A549 (cell line): ENCODE results near the gene NXPH4. TPM values are rescaled to one million over a fixed set of nuclear protein-coding genes. Genes with fewer than 3 reads are reported as not detected.
A peak's percentile ranks its signal among the peaks of the same experiment; 100 is the strongest.

Experiments
- ATAC-seq, 2 experiments: fragments of 200-7000 bp in 1 of 2; fragments of >200 bp in 1 of 2; cut with Nextera tagmentation in 1 of 2; cut with Tn5 transposase in 1 of 2; 3 replicates each; pipeline versions ENCODE4 v1.8.0 to v1.9.1; 2018 to 2020; ENCODE audit warnings: mild to moderate bottlenecking in 1 of 2, moderate library complexity in 1 of 2
- CTCF ChIA-PET: fragments of 300-600 bp; sonication (Branson Sonifier 250); formaldehyde crosslinking; extraction: SDS; loops from one replicate; lab custom pipeline; 2021; ENCODE audit warnings: antibody characterized with exemption, inconsistent platforms; lab: Yijun Ruan, JAX
- POLR2A ChIA-PET: fragments of 350-600 bp; formaldehyde crosslinking; extraction: SDS; loops from one replicate; lab custom pipeline; 2021; ENCODE audit warnings: antibody characterized with exemption, inconsistent platforms; lab: Yijun Ruan, JAX
- DNase-seq, 2 experiments: peaks; one replicate each; pipeline versions ENCODE4 v3.0.0 to v3.0.0-alpha.2; 2011 to 2016; ENCODE audit warnings: low read depth in 1 of 2, low spot score in 1 of 2
- FAIRE-seq: peaks from 2 replicates; lab custom pipeline; 2011; peaks lifted over from hg19 to GRCh38; lab: Jason Lieb, UNC
- H3K27ac ChIP-seq, 2 experiments: fragments of >200 bp; sonication (Bioruptor Twin); formaldehyde crosslinking; 3 replicates each; pipeline ENCODE4 v1.5.1; 2016 to 2017
- H3K4me1 ChIP-seq: fragments of >200 bp; sonication (Bioruptor Twin); formaldehyde crosslinking; 3 replicates; pipeline ENCODE4 v1.6.1; 2016
- H3K4me2 ChIP-seq: fragments of >200 bp; sonication (Bioruptor Twin); formaldehyde crosslinking; 3 replicates; pipeline ENCODE4 v1.6.1; 2016
- H3K4me3 ChIP-seq: fragments of >200 bp; sonication (Bioruptor Twin); formaldehyde crosslinking; 3 replicates; pipeline ENCODE4 v1.5.1; 2016
- H3K9me3 ChIP-seq: fragments of >200 bp; sonication (Bioruptor Twin); formaldehyde crosslinking; 3 replicates; pipeline ENCODE4 v1.6.1; 2016
- CBX2 ChIP-seq: fragments of 200-600 bp; sonication (generic); IDR thresholded peaks from 2 replicates; pipeline ENCODE4 v1.6.1; 2016; ENCODE audit warnings: low read depth, mild to moderate bottlenecking, borderline replicate concordance
- CEBPB ChIP-seq, 2 experiments: fragments of >200 bp in 1 of 2; sonication (Bioruptor Twin) in 1 of 2; formaldehyde crosslinking in 1 of 2; IDR thresholded peaks; 2 replicates each; pipeline ENCODE4 v1.6.1; 2012 to 2016
- EHMT2 ChIP-seq: fragments of 200-600 bp; sonication (generic); IDR thresholded peaks from 2 replicates; pipeline ENCODE4 v1.6.1; 2016; ENCODE audit warnings: antibody characterized with exemption, low read depth, mild to moderate bottlenecking, moderate library complexity
- ELK1 ChIP-seq: fragments of 150-350 bp; IDR thresholded peaks from 2 replicates; pipeline ENCODE4 v1.6.1; 2014; ENCODE audit warnings: low read depth, mild to moderate bottlenecking, low read length
- EP300 ChIP-seq, 2 experiments: fragments of >200 bp; sonication (Bioruptor Twin); formaldehyde crosslinking; IDR thresholded peaks; 2 replicates in 1 of 2; 3 replicates in 1 of 2; pipeline ENCODE4 v1.6.1; 2016 to 2017
- ESRRA ChIP-seq: fragments of 150-350 bp; IDR thresholded peaks from 2 replicates; pipeline ENCODE4 v1.6.1; 2014; ENCODE audit warnings: mild to moderate bottlenecking, low read length, borderline replicate concordance
- FOSB ChIP-seq: fragments of 250-450 bp; sonication (Bioruptor Pico); IDR thresholded peaks from 2 replicates; pipeline ENCODE4 v1.5.0; 2020; ENCODE audit warnings: mild to moderate bottlenecking, moderate library complexity
- FOSL2 ChIP-seq, 2 experiments: fragments of 450-650 bp in 1 of 2; fragments of >200 bp in 1 of 2; sonication (Bioruptor Twin) in 1 of 2; formaldehyde crosslinking; IDR thresholded peaks; 2 replicates each; pipeline versions ENCODE4 v1.5.0 to v1.6.1; 2016 to 2020; ENCODE audit warnings: mild to moderate bottlenecking in 1 of 2, moderate library complexity in 1 of 2
- HMGXB4 ChIP-seq: fragments of 250-450 bp; sonication (Bioruptor Pico); IDR thresholded peaks from 2 replicates; pipeline ENCODE4 v1.5.0; 2021; ENCODE audit warnings: mild to moderate bottlenecking, moderate library complexity, borderline replicate concordance
- HOXB13 ChIP-seq: fragments of 250-450 bp; sonication (Bioruptor Pico); IDR thresholded peaks from 2 replicates; pipeline ENCODE4 v1.5.0; 2020; ENCODE audit warnings: low read depth, mild to moderate bottlenecking, moderate library complexity
- JUNB ChIP-seq: fragments of >200 bp; sonication (Bioruptor Twin); formaldehyde crosslinking; IDR thresholded peaks from 2 replicates; pipeline ENCODE4 v1.6.1; 2016
- MAFK ChIP-seq: fragments of 450-650 bp; IDR thresholded peaks from 2 replicates; pipeline ENCODE4 v1.6.1; 2014; ENCODE audit not compliant: partially characterized antibody
- MAZ ChIP-seq: fragments of 150-350 bp; IDR thresholded peaks from 2 replicates; pipeline ENCODE4 v1.6.1; 2014; ENCODE audit warnings: antibody characterized with exemption, low read depth, low read length, borderline replicate concordance
- MYC ChIP-seq: IDR thresholded peaks from 2 replicates; pipeline ENCODE4 v1.6.1; 2012; ENCODE audit warnings: mild to moderate bottlenecking, inconsistent platforms, low read length, improper control_type of control experiment, borderline replicate concordance
- NFE2L2 ChIP-seq: fragments of 150-350 bp; conservative IDR thresholded peaks from 2 replicates; pipeline ENCODE4 v1.6.1; 2014; ENCODE audit warnings: low read length
- NPAS2 ChIP-seq: fragments of 250-450 bp; sonication (Bioruptor Pico); IDR thresholded peaks from 2 replicates; pipeline ENCODE4 v1.8.0; 2022; ENCODE audit warnings: mild to moderate bottlenecking, moderate library complexity, borderline replicate concordance
- PBX3 ChIP-seq: IDR thresholded peaks from 2 replicates; pipeline ENCODE4 v1.6.1; 2012
- RARB ChIP-seq: fragments of 250-450 bp; sonication (Bioruptor Pico); IDR thresholded peaks from 2 replicates; pipeline ENCODE4 v1.8.0; 2021; ENCODE audit warnings: mild to moderate bottlenecking, moderate library complexity
- RCOR1 ChIP-seq: fragments of 150-350 bp; IDR thresholded peaks from 2 replicates; pipeline ENCODE4 v1.6.1; 2014; ENCODE audit warnings: antibody characterized with exemption, low read length, low read depth
- RFX5 ChIP-seq: fragments of 450-650 bp; IDR thresholded peaks from 2 replicates; pipeline ENCODE4 v1.7.1; 2014; ENCODE audit warnings: antibody characterized with exemption, mild to moderate bottlenecking, moderate library complexity
- ZNF302 ChIP-seq: fragments of 250-450 bp; sonication (Bioruptor Pico); IDR thresholded peaks from 2 replicates; pipeline ENCODE4 v1.9.0; 2021; ENCODE audit warnings: inconsistent platforms, mild to moderate bottlenecking, moderate library complexity
- ZSCAN20 ChIP-seq: fragments of 250-450 bp; sonication (Bioruptor Pico); IDR thresholded peaks from 2 replicates; pipeline ENCODE4 v1.8.0; 2022; ENCODE audit warnings: mild to moderate bottlenecking, moderate library complexity
- WGBS: methylation state at CpG from one replicate; pipeline ENCODE4 v1.1.6; 2017; ENCODE audit errors: missing lambda C conversion rate; 5-methylcytosine and 5-hydroxymethylcytosine counted together
- polyA plus RNA-seq, 4 experiments: library from polyadenylated mRNA; depleted of rRNA in 3 of 4; stranded (reverse); fragments of >200 nt; fragmentation: RNase III in 1 of 4; extraction: RNeasy Plus Mini Kit Qiagen cat#74134 plus additional on column Dnase treatment in 1 of 4; gene quantifications; 2 replicates in 3 of 4; 3 replicates in 1 of 4; pipeline ENCODE4 v1.2.3, GENCODE V29; 2011 to 2017
- TF ChIP-seq, protein P1 (sequence below): IDR thresholded peaks from 2 replicates; pipeline ENCODE4 v1.6.1; 2012
- TF ChIP-seq, protein P2 (sequence below): fragments of 250-450 bp; sonication (Bioruptor Pico); IDR thresholded peaks from 2 replicates; pipeline ENCODE4 v1.5.0; 2020; ENCODE audit warnings: low read depth, mild to moderate bottlenecking, moderate library complexity
- TF ChIP-seq, protein P3 (sequence below): IDR thresholded peaks from 2 replicates; pipeline ENCODE4 v1.6.1; 2012; ENCODE audit warnings: low read depth, borderline replicate concordance

NXPH4 gene
- polyA plus RNA-seq, 2 of the 4 experiments (the other 2 are of a cell fraction): 0.52 to 3.5 TPM

GRCh38 chr12:57166971-57167371, 49.6 kb upstream of the NXPH4 start:
- peak; percentile 78 for FAIRE-seq
- H3K4me3 ChIP-seq: no peak overlapping the region
- TF ChIP-seq MYC: 0 out of 2 replicates have a peak, but pooled peaks have one; percentile 37
- TF ChIP-seq, protein P1, sequence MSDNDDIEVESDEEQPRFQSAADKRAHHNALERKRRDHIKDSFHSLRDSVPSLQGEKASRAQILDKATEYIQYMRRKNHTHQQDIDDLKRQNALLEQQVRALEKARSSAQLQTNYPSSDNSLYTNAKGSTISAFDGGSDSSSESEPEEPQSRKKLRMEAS: peak; percentile 57; the same call in 1 of the 2 replicates
- peak; percentile 24 to 34; a peak in 2 of 5 replicates for TF ChIP-seq EP300 (IDR thresholded peaks at IDR 0.05)
- TF ChIP-seq CBX2: no peak
- TF ChIP-seq, protein P2, sequence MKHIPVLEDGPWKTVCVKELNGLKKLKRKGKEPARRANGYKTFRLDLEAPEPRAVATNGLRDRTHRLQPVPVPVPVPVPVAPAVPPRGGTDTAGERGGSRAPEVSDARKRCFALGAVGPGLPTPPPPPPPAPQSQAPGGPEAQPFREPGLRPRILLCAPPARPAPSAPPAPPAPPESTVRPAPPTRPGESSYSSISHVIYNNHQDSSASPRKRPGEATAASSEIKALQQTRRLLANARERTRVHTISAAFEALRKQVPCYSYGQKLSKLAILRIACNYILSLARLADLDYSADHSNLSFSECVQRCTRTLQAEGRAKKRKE: no peak
- no peak for TF ChIP-seq CEBPB (IDR thresholded peaks at IDR 0.05)
- no peak for TF ChIP-seq FOSB (CRISPR knock-in tag)
- TF ChIP-seq RARB: no peak
- peak; percentile 48; the same call in 1 of the 2 replicates for TF ChIP-seq JUNB
- TF ChIP-seq, protein P3, sequence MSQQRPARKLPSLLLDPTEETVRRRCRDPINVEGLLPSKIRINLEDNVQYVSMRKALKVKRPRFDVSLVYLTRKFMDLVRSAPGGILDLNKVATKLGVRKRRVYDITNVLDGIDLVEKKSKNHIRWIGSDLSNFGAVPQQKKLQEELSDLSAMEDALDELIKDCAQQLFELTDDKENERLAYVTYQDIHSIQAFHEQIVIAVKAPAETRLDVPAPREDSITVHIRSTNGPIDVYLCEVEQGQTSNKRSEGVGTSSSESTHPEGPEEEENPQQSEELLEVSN: no peak
- TF ChIP-seq HMGXB4 (CRISPR knock-in tag): no peak
- no peak for TF ChIP-seq ZSCAN20 (CRISPR knock-in tag)
- 0 out of 2 replicates have a peak, but pooled peaks have one; percentile 34 for TF ChIP-seq NFE2L2
- TF ChIP-seq PBX3: no peak
- 0 out of 2 replicates have a peak, but pooled peaks have one; percentile 28 for TF ChIP-seq FOSL2 (IDR thresholded peaks at IDR 0.05)
- TF ChIP-seq FOSL2 (CRISPR knock-in tag; IDR thresholded peaks at IDR 0.05): peak; percentile 62
- TF ChIP-seq RCOR1: no peak
- peak; percentile 94 for TF ChIP-seq MAFK
- H3K4me1 ChIP-seq: peaks cover 35% of the 10 kb centered on the region
- peak overlapping the region; percentile 71 to 85 for H3K27ac ChIP-seq
- peak overlapping the region; percentile 56 for H3K4me2 ChIP-seq
- WGBS: 20% methylated on average over 10 of the region's 10 CpGs
- ChIA-PET POLR2A (no interaction called here), CTCF (interaction anchor here (0.7 to 27.5 kb wide), 6 partner anchors 8 to 55 kb away, joined by 3 to 1152 read pairs (median 100); partner anchors contain the start of genes LRP1 and STAT6)
- H3K9me3 ChIP-seq: no peaks in the 10 kb centered on the region
- ATAC-seq: peak; percentile 80 to 81
- DNase-seq: peak; percentile 78 to 90

GRCh38 chr12:57168058-57168457, 48.5 kb upstream of the NXPH4 start:
- Histone ChIP-seq H3K4me1 (peaks cover 35% of the 10 kb centered on the region), H3K9me3 (no peaks in the 10 kb centered on the region), H3K4me3 (no peak overlapping the region), H3K27ac (peak overlapping the region; percentile 71 to 85; a peak in 5 of 6 replicates), H3K4me2 (peak overlapping the region; percentile 56; the same call in 1 of the 3 replicates)
- FAIRE-seq (no peak), DNase-seq (no peak), ATAC-seq (no peak)
- TF ChIP-seq RFX5 (no peak), HOXB13 (CRISPR knock-in tag) (no peak), PBX3 (no peak), ESRRA (no peak), CEBPB (IDR thresholded peaks at IDR 0.05) (no peak), MAZ (no peak), NFE2L2 (no peak), NPAS2 (CRISPR knock-in tag) (no peak), EHMT2 (no peak), ELK1 (no peak), JUNB (no peak), ZNF302 (CRISPR knock-in tag) (no peak)
- ChIA-PET POLR2A (no interaction called here), CTCF (interaction anchor here (0.8 to 27.5 kb wide), 6 partner anchors 8 to 99 kb away, joined by 3 to 1152 read pairs (median 100); partner anchors contain the start of genes LRP1 and STAT6)
- WGBS: 83% methylated on average over 10 of the region's 10 CpGs
